Ramos (cell line): ENCODE data around the gene PGM3.

ENCODE experiments used
- in situ Hi-C: fragments of 300-500 bp; cut with MboI; formaldehyde crosslinking; loops from one replicate; pipeline ENCODE4 v1.14.3; 2022; ENCODE audit warnings: low sequenced_read_pairs; ENCODE audit not compliant: unreplicated experiment

PGM3 gene

DNA sequence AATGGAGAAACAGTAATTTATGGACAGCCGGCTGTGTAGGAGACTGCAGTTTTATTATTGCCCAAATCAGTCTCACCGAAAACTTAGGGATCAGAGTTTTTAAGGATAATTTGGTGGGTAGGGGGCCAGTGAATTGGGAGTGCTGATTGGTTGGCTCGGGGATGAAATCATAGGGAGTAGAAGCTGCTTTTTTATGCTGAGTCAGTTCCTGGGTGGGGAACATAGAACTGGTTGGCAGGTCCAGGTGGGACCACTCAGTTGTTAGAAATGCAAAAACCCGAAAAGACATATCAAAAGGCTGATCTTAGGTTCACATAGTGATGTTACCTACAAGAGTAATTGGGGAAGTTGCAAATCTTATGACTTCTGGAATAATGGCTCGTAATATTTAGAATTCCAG is 66.3 kb downstream of the PGM3 start:
- in situ Hi-C loops: no loop called here

DNA sequence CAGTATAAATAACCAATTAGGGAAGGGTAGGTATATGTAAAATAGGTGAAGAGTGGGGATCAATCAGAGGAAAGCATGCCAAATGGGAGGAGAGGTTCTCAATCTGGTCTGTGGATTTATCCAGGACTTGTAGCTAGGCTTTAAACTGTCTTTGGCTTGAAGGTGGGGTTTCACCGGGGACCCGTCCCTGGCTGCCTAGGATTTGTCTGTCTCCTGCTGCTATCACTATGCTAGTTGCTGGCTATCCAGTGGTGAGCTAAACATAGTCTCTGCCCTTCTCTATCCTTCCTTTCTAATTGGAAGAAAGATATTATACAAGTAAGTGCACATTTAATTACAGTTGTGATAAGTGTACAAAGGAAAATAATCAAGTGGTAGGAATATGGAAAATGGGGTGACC is 66.8 kb downstream of the PGM3 start:
- in situ Hi-C loops: no loop called here

DNA sequence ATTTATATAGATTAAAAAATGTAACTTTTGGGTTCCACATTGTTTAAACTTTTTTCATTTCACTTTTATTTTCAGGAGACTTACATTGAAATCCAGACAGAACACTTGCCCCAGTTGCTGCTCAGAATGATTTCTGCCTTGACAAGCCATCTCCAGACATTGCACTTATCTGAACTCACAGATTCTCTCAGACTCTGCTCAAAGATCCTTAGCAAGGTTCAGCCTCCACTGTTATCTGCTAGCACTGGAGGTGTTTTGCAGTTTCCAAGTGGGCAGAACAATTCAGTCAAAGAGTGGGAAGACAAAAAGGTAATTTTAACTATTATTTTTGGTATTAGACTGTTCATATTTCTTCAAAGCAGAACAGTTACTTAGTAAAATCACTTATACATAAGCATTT is 67.6 kb downstream of the PGM3 start:
- in situ Hi-C loops: no loop called here

DNA sequence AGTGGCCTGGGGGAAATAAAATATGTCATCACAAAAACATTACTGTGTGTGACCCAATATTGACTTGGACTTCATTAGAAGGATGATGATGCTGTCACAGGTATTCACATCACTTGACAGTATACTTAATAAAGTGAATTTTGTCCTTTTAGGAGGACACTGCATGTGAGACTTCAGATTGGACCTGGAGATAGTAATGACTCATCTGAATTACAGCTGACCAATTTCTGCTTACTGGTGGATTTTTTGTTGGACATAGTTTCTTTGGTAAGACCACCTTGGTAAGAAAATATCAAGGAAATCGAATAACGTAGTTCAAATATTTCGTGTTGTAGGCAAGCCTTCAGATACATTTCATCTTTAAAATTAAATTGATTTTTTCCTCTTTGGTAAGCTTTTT is 68.5 kb downstream of the PGM3 start:
- in situ Hi-C loops: no loop called here

DNA sequence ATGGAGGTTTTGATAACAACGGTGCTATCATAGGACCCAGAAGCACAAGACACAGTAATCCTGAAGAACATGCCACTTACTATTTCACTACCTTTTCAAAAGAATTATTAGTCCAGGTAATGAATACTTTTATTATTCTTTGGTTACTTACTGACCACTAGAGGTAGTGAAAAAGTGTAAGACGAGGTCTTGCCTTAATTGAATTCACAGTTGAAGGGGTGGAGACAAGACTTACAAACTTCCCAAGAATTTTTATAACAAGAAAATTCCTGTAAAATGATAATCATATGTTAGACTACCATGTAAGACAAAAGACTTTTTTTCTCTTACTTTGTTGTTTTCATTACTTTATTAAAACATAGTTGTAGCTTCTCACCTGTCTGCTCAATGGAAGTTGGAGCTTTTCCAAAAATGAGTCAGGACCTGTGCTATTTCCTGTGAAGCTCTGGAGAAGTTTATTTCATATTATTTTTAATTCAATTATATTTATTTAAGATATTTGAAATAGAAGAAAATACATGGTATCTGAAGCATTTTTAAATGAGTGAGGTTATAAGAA is 73.2 kb downstream of the PGM3 start:
- in situ Hi-C loops: no loop called here

DNA sequence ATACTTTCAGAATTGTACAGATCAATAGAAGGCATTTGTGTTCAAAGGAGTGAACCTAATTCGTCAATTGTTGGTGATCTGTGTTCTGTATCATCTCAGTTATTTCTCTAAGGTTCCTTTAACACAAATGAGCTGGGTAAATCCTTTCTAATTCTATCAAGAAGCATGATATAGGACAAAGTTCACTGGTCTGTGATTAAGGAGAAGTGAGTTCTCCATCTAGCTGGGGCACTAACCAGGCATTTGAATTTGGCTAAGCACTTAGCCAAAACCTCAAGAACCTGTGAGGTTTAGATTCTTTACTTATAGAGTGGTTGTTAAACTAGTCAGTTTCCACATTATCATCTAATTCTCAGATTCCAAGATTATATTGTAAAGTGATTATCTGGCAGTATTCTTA is 75.3 kb downstream of the PGM3 start:
- in situ Hi-C loops: no loop called here
